ENCODE data around the gene XK. TPM values are rescaled to one million over a fixed set of nuclear protein-coding genes. Genes with fewer than 3 reads are reported as not detected.

XK gene
- total and polyA plus RNA-seq, 2 donors (not counting 3 experiments of a cell fraction or from before 2014, with no cell fraction given): 0.03 to 0.07 TPM

DNA sequence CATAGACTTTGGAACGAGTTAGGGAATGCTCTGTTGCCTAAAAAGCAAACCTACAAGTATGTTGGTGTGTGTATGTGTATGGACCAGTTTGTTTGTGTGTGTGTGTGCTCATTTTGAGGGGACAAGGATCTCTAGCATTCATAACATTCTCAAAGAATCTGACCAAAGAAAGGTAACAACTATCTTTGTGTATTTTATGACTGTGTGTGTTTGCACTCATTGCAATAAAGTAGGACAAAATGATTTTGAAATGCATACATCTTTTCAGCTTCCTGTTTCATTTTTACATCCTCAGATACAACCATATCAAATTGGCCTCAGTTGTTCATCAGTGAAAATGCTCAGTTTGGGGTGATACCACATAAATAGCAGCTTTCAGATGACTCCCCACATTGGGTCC, 8.3 kb upstream of the XK start:
- no peaks in the 10 kb centered on the region for H3K27me3 ChIP-seq (ENCODE audit: control insufficient read depth in 2 of 2, insufficient read depth in 2 of 2, low read length in 2 of 2)
- CTCF ChIA-PET: no interaction called here
- intact Hi-C loops (cut with micrococcal nuclease): no loop called here
- no peak overlapping the region for H3K27ac ChIP-seq (ENCODE audit: insufficient read depth, low read depth, low read length)
- no peaks in the 10 kb centered on the region for H3K4me1 ChIP-seq (ENCODE audit: control insufficient read depth, extremely low read depth, insufficient read depth, low read length)
- H3K79me2 ChIP-seq (ENCODE audit: control insufficient read depth, insufficient read depth, low read length): no peaks in the 10 kb centered on the region
- no peak overlapping the region for H3K4me2 ChIP-seq (ENCODE audit: insufficient read depth, low read length)
- H2AFZ ChIP-seq (ENCODE audit: low read depth, low read length): no peak overlapping the region
- no peak overlapping the region for H3K9ac ChIP-seq (replicated peaks; ENCODE audit: extremely low read depth, insufficient read depth, low read length)
- H3K9me1 ChIP-seq (replicated peaks; ENCODE audit: control insufficient read depth, extremely low read depth, insufficient read depth, low read length): no peaks in the 10 kb centered on the region
- no peaks in the 10 kb centered on the region for H4K20me1 ChIP-seq (replicated peaks; ENCODE audit: control insufficient read depth, extremely low read depth, insufficient read depth, low read length)
- H3K9me3 ChIP-seq (replicated peaks; ENCODE audit: control insufficient read depth, insufficient read depth, low read length): no peaks in the 10 kb centered on the region
- H3K36me3 ChIP-seq (ENCODE audit: control insufficient read depth in 2 of 2, extremely low read depth in 1 of 2, insufficient read depth in 2 of 2, low read length in 2 of 2): no peaks in the 10 kb centered on the region
- no peak for DNase-seq (ENCODE audit: low read depth, low spot score)
- POLR2A ChIA-PET: no interaction called here
- BruUV-seq (replicated peaks): no TSS peak
- no peak overlapping the region for H3K4me3 ChIP-seq (replicated peaks in 1 of 3; ENCODE audit: insufficient read depth in 1 of 3, low read depth in 1 of 3, low read length in 3 of 3)
- no peak for TF ChIP-seq FOS (IDR thresholded peaks at IDR 0.05; ENCODE audit: borderline replicate concordance, insufficient read depth, low read length)
- no peak for TF ChIP-seq MYC (IDR thresholded peaks at IDR 0.05; ENCODE audit: low read depth, low read length)
- TF ChIP-seq GATA2 (IDR thresholded peaks at IDR 0.05; ENCODE audit: insufficient read depth, insufficient read length, low read depth, low read length): no peak
- no peak for TF ChIP-seq JUN (IDR thresholded peaks at IDR 0.05; ENCODE audit: borderline replicate concordance, insufficient read depth, insufficient read length, low read depth)
- no peak for TF ChIP-seq POLR2AphosphoS5 (IDR thresholded peaks at IDR 0.05; ENCODE audit: insufficient read depth, low read depth, low read length)
- TF ChIP-seq POLR2A (IDR thresholded peaks at IDR 0.05; ENCODE audit: low read depth, low read length): no peak
- TF ChIP-seq EZH2 (IDR thresholded peaks at IDR 0.05; ENCODE audit: borderline replicate concordance, low read depth, low read length, severe bottlenecking): no peak
- TF ChIP-seq, protein P1, sequence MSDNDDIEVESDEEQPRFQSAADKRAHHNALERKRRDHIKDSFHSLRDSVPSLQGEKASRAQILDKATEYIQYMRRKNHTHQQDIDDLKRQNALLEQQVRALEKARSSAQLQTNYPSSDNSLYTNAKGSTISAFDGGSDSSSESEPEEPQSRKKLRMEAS (IDR thresholded peaks at IDR 0.05; ENCODE audit: insufficient read depth, insufficient read length): no peak
- TF ChIP-seq, protein P2, sequence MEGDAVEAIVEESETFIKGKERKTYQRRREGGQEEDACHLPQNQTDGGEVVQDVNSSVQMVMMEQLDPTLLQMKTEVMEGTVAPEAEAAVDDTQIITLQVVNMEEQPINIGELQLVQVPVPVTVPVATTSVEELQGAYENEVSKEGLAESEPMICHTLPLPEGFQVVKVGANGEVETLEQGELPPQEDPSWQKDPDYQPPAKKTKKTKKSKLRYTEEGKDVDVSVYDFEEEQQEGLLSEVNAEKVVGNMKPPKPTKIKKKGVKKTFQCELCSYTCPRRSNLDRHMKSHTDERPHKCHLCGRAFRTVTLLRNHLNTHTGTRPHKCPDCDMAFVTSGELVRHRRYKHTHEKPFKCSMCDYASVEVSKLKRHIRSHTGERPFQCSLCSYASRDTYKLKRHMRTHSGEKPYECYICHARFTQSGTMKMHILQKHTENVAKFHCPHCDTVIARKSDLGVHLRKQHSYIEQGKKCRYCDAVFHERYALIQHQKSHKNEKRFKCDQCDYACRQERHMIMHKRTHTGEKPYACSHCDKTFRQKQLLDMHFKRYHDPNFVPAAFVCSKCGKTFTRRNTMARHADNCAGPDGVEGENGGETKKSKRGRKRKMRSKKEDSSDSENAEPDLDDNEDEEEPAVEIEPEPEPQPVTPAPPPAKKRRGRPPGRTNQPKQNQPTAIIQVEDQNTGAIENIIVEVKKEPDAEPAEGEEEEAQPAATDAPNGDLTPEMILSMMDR (IDR thresholded peaks at IDR 0.05; ENCODE audit: extremely low read depth in 1 of 2, insufficient read depth in 1 of 2, low read depth in 1 of 2, low read length in 2 of 2): no peak
- dilution Hi-C loops (cut with MboI; ENCODE audit: extremely low pct_ligation_motif_present, low sequenced_read_pairs): no loop called here
- no peak for FAIRE-seq
